Ammon's horn (tissue), 1 donor: ENCODE data around the gene AATF.

ENCODE experiments used
- DNase-seq: peaks from one replicate; pipeline ENCODE4 v3.0.0-alpha.2; 2016; ENCODE audit warnings: low spot score

The AATF gene

GRCh38 chr17:36942019-36942599 is 6.6 kb upstream of the AATF start:
- no peak for DNase-seq

- DNase-seq = no peak
Measured at GRCh38 chr17:36942631-36943125, 6.1 kb upstream of the AATF start.

GRCh38 chr17:36943250-36944191 is 5.2 kb upstream of the AATF start:
- no peak for DNase-seq

GRCh38 chr17:36944553-36944952 is 4.2 kb upstream of the AATF start:
- no peak for DNase-seq

- no peak for DNase-seq
Measured at GRCh38 chr17:36945140-36945539, 3.6 kb upstream of the AATF start.

- no peak for DNase-seq
Measured at GRCh38 chr17:36945959-36946725, 2.6 kb upstream of the AATF start.

- no peak for DNase-seq
Measured at GRCh38 chr17:36946726-36947091, 2.0 kb upstream of the AATF start.

- DNase-seq = no peak
Measured at GRCh38 chr17:36947922-36948716, 635 bp upstream of the AATF start.

- DNase-seq = peak; percentile 35
Measured at GRCh38 chr17:36949461-36949927, 740 bp downstream of the AATF start.

GRCh38 chr17:36950027-36950426 is 1.3 kb downstream of the AATF start:
- DNase-seq = no peak

GRCh38 chr17:36951084-36951789 is 2.5 kb downstream of the AATF start:
- DNase-seq = no peak

- DNase-seq = no peak
Measured at GRCh38 chr17:36971508-36971907, 22.8 kb downstream of the AATF start.

- no peak for DNase-seq
Measured at GRCh38 chr17:36972186-36972700, 23.5 kb downstream of the AATF start.

GRCh38 chr17:36972905-36973304 is 24.2 kb downstream of the AATF start:
- no peak for DNase-seq

GRCh38 chr17:36975922-36976515 is 27.3 kb downstream of the AATF start:
- DNase-seq = no peak

- DNase-seq = no peak
Measured at GRCh38 chr17:36977066-36977465, 28.3 kb downstream of the AATF start.

GRCh38 chr17:36977568-36977967 is 28.8 kb downstream of the AATF start:
- DNase-seq = no peak

GRCh38 chr17:36978810-36979564 is 30.2 kb downstream of the AATF start:
- no peak for DNase-seq

GRCh38 chr17:36979565-36979941 is 30.8 kb downstream of the AATF start:
- no peak for DNase-seq
